Fibroblast of the aortic adventitia (primary cell): ENCODE data around the gene DCAF8. TPM values are rescaled to one million over a fixed set of nuclear protein-coding genes. Genes with fewer than 3 reads are reported as not detected.
A peak's percentile ranks its signal among the peaks of the same experiment; 100 is the strongest.

Experiments
- DNase-seq: peaks from one replicate; pipeline ENCODE4 v3.0.0-alpha.2; 2010; ENCODE audit warnings: low read depth
- H3K4me3 ChIP-seq: 2 replicates; pipeline ENCODE4 v1.5.1; 2011; ENCODE audit warnings: low read depth, mild to moderate bottlenecking, control low read depth, low read length, moderate library complexity
- total RNA-seq: library from RNA; depleted of rRNA; stranded (reverse); fragments of >200 nt; gene quantifications from 2 replicates; pipeline ENCODE4 v1.2.3, GENCODE V29; 2012; ENCODE audit warnings: low replicate concordance
- TF ChIP-seq, protein P1 (sequence below): IDR thresholded peaks from 2 replicates; pipeline ENCODE4 v1.5.1; 2011; ENCODE audit warnings: mild to moderate bottlenecking, low read length, control low read depth, inconsistent platforms; ENCODE audit not compliant: insufficient read depth

DCAF8 gene
- 63.0 and 76.6 TPM in 2 replicates for total RNA-seq

DNA sequence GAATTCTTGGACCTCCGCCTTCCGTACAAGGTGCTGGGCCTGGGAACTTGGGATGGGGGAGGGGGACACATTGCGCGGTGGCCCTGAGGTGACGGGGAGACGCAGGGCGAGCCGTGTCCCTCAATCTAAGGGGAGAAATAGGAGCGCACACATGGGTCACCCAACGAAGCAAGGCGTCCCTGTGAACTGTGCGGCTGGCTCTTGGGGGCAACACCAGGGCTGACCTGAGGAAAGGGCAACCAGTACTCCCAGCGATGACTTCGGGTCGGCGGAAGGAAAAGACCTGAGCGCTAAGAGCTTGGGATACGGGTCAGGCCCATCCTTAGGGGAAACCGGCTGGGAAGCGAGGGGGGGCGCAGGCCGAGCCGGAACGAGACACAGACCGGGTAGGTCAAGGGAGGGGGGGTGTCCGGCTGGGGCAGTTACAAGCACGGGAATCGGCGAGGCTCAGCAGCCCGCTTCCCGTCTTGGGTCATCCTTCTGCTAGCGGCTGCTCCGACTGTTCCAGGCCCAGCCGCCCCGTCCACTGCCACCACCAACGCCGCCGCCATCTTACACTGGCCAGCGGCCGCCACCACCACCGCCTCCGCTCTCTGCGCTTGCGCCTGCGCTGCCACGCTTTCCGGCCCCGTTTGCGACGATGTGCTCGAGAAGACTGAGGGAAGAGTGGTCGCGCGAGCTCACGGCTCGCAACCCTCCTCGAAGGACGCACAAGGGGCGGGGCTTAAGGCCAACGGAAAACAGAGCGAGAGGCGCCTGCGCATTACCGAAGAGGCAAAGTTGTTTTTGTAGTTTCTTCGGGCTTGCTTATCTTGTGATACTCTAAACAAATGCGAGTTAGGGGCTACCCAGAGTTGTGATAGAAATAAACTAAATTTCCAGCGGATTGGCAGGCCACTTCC is at the start of gene DCAF8:
TSS of gene DCAF8 (minus strand) at position 657 of the 902 bp plus-strand sequence. CDS start 18,541 bp downstream, outside the sequence.
- peak; percentile 96 for DNase-seq
- TF ChIP-seq, protein P1, sequence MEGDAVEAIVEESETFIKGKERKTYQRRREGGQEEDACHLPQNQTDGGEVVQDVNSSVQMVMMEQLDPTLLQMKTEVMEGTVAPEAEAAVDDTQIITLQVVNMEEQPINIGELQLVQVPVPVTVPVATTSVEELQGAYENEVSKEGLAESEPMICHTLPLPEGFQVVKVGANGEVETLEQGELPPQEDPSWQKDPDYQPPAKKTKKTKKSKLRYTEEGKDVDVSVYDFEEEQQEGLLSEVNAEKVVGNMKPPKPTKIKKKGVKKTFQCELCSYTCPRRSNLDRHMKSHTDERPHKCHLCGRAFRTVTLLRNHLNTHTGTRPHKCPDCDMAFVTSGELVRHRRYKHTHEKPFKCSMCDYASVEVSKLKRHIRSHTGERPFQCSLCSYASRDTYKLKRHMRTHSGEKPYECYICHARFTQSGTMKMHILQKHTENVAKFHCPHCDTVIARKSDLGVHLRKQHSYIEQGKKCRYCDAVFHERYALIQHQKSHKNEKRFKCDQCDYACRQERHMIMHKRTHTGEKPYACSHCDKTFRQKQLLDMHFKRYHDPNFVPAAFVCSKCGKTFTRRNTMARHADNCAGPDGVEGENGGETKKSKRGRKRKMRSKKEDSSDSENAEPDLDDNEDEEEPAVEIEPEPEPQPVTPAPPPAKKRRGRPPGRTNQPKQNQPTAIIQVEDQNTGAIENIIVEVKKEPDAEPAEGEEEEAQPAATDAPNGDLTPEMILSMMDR = peak; percentile 6
- peak within 1 kb of the TSS; percentile 100 for H3K4me3 ChIP-seq

DNA sequence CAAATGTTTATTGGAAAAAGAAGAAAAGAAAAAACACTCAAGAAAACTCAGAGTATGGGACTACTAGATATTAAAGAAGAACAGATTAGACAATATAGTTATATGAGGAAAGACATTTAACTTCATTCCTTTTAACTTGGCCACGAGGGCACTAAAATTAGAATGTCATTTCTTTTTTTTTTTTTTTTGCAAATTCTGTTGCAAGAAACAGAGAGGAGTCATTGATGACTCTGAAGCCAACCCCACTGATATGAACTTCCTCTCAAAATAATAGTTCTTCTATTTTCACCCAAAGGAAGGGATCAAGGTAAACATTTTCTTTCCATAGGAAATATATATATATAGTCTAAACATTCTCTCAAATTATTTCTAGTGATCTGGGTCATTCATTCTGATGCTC is 47.2 kb upstream of the DCAF8 start:
- DNase-seq = no peak
- H3K4me3 ChIP-seq = no peak overlapping the region
- TF ChIP-seq, protein P1 = no peak

DNA sequence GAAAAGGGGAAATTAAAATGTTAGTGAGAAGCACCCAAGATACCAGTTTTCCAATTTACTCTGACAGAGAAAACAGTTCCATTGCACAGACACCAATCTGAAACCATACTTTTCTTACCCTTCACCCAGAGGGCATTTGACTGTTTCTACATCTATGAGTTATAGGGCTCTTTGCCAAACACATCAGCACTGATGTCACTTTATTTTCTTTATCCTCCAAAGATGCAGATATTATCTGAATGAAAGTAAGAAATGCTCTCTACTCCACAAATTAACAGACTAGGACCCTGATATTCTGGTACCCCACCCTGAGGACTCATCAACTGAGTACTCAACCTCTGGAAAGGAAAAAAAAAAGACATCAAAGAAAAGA is 46.8 kb upstream of the DCAF8 start:
- H3K4me3 ChIP-seq = no peak overlapping the region
- TF ChIP-seq, protein P1 = no peak
- peak; percentile 45 for DNase-seq

DNA sequence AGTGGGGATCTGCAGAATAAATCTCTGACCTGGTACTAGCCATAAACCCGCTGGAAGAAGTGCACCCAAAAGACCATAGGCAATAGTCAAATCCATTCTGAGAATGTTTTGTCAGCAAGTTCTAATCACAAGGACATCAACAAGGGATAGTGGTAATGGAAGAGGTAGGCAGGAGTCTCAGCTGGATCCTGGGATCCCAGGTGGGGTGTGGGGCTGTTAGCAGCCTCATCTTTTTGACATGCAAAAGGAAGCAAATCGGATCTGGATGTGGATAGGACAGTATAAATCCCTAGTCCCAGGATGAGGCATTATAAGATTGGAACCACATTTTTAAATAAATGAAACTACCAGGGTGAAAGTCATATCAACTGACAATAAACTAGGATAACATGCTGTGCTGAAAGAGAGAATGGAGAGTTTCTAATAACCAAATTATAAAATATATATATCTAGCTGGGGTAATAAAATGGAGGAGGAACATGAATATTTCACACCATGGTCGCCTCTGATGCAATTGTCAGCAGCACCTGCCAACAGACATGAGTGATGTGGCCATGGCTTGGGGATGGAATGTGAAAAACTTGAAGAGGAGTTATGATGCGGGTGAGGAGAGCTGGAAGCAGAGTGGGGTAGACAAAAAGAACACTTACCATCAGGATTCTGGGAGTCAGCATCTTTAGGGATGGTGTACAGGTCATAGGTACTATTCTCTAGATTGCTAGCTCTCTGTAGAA is 46.3 kb upstream of the DCAF8 start:
- no peak overlapping the region for H3K4me3 ChIP-seq
- TF ChIP-seq, protein P1 = no peak
- DNase-seq = peak; percentile 18

DNA sequence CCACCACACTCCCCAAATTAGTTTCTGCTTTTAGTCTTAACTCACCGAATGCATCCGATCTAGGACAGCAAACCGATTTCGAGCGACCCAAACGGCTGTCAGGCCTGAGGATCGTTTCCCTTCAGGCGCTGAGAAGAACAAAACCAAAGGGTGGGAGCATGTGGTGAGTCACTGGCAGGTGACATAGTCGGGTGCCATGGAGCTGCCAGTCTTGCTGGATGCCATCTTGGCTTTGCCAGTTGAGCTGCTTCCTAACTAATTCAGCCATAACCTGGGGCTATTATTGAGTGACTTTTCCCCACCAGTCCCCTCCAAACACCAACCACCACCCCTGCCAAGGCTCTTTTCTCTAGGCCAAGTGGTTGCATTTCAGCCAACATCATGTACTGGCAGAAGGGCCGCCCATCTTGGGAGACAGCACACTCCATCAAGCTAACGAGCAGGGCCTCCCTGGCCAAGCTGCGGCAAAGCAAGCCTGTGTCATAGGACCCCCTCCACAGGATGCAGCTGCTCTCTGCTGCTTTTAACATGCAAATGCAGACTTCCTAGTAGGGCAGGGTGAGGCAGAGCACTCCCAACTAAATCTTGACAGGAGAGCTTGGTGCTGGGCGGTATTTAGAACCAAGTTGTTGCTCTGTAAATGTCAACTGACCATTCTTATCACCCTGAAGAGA is 44.9 kb upstream of the DCAF8 start:
- no peak overlapping the region for H3K4me3 ChIP-seq
- TF ChIP-seq, protein P1 = no peak
- DNase-seq = no peak

DNA sequence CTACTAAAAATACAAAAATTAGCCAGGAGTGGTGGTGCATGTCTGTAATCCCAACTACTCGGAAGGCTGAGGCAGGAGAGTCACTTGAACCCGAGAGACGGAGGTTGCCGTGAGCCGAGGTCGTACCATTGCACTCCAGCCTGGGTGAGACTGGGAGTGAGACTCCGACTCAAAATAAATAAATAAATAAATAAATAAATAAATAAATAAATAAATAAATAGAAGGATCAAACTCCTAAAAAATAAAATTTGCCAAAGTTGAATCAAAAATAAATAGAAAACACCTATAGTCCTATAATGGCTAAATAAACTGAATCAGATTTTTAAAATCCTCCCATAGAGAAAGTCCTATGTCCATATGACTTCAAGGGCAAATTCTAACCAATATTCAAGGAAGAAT is 37.8 kb upstream of the DCAF8 start:
- no peak for DNase-seq
- H3K4me3 ChIP-seq = no peak overlapping the region
- TF ChIP-seq, protein P1 = no peak
